Prostate gland (tissue), 2 donors: ENCODE data around the gene LPCAT3. TPM values are rescaled to one million over a fixed set of nuclear protein-coding genes. Genes with fewer than 3 reads are reported as not detected.

Experiments used
- DNase-seq: peaks from one replicate; pipeline ENCODE4 v3.0.0-alpha.2; 2019; ENCODE audit warnings: low spot score
- H3K27ac ChIP-seq, 2 donors: fragments of 200-600 bp; sonication (generic); 2 replicates each; pipeline ENCODE4 v1.5.1; 2017 to 2019
- H3K27me3 ChIP-seq: fragments of 200-600 bp; sonication (generic); replicated peaks from 2 replicates; pipeline ENCODE4 v1.5.1; 2019; ENCODE audit not compliant: insufficient read depth
- H3K36me3 ChIP-seq, 2 donors: fragments of 200-600 bp; sonication (generic); 1 replicate in 1 of 2; 2 replicates in 1 of 2; pipeline versions ENCODE4 v1.5.1 to v1.8.1; 2017 to 2019
- H3K4me1 ChIP-seq: fragments of 200-600 bp; sonication (generic); replicated peaks from 2 replicates; pipeline ENCODE4 v1.5.1; 2019
- H3K4me3 ChIP-seq, 2 donors: fragments of 200-600 bp; sonication (generic); 2 replicates each; pipeline ENCODE4 v1.5.1; 2017 to 2019
- H3K9me3 ChIP-seq: fragments of 200-600 bp; sonication (generic); 2 replicates; pipeline ENCODE4 v1.5.1; 2017
- POLR2A ChIP-seq: fragments of 450-650 bp; IDR thresholded peaks from one replicate; pipeline ENCODE4 v1.6.1; 2016; ENCODE audit warnings: antibody characterized with exemption, mild to moderate bottlenecking
- POLR2AphosphoS5 ChIP-seq: sonication (generic); formaldehyde crosslinking; IDR thresholded peaks from one replicate; pipeline ENCODE4 v1.6.1; 2017; ENCODE audit warnings: antibody characterized with exemption
- WGBS: methylation state at CpG from one replicate; pipeline ENCODE4 v1.1.5; 2018; 5-methylcytosine and 5-hydroxymethylcytosine counted together
- intact Hi-C: fragments of 100-400 bp; cut with DNase I; formaldehyde crosslinking; loops from one replicate; pipeline ENCODE4 v1.14.2; 2022
- total RNA-seq, 2 donors: library from RNA; depleted of rRNA; stranded (reverse); fragments of >200 nt; gene quantifications; one replicate each; pipeline ENCODE4 v1.1.0, GENCODE V29; 2016
- TF ChIP-seq, protein P1 (sequence below), 4 experiments: fragments of 200-600 bp in 2 of 4; fragments of 450-650 bp in 2 of 4; sonication (generic) in 2 of 4; IDR thresholded peaks; 1 replicate in 3 of 4; 2 replicates in 1 of 4; pipeline ENCODE4 v1.5.1; 2016 to 2019; ENCODE audit warnings: antibody characterized with exemption in 4 of 4, mild to moderate bottlenecking in 2 of 4, moderate library complexity in 2 of 4

The LPCAT3 gene
- total RNA-seq, 2 donors from 2014 or later: 59.9 to 86.9 TPM

- TF ChIP-seq, protein P1, sequence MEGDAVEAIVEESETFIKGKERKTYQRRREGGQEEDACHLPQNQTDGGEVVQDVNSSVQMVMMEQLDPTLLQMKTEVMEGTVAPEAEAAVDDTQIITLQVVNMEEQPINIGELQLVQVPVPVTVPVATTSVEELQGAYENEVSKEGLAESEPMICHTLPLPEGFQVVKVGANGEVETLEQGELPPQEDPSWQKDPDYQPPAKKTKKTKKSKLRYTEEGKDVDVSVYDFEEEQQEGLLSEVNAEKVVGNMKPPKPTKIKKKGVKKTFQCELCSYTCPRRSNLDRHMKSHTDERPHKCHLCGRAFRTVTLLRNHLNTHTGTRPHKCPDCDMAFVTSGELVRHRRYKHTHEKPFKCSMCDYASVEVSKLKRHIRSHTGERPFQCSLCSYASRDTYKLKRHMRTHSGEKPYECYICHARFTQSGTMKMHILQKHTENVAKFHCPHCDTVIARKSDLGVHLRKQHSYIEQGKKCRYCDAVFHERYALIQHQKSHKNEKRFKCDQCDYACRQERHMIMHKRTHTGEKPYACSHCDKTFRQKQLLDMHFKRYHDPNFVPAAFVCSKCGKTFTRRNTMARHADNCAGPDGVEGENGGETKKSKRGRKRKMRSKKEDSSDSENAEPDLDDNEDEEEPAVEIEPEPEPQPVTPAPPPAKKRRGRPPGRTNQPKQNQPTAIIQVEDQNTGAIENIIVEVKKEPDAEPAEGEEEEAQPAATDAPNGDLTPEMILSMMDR (IDR thresholded peaks at IDR 0.05): no peak
- no peak for TF ChIP-seq POLR2A
- no peak for TF ChIP-seq POLR2AphosphoS5
- intact Hi-C loops: loop anchor here (10.0 kb wide), 1 partner anchor 85 kb away; the partner anchor contains the start of gene SPSB2
- Histone ChIP-seq H3K4me1 (peaks cover 9% of the 10 kb centered on the region), H3K36me3 (no peaks in the 10 kb centered on the region), H3K4me3 (no peak overlapping the region), H3K27me3 (no peaks in the 10 kb centered on the region), H3K9me3 (no peaks in the 10 kb centered on the region), H3K27ac (peak overlapping the region in 1 of 2 donors; percentile 98)
- WGBS: 89% methylated on average over 18 of the region's 26 CpGs
- DNase-seq: no peak
Observed at GRCh38 chr12:6959805-6960592, 58.3 kb downstream of the LPCAT3 start.

DNA sequence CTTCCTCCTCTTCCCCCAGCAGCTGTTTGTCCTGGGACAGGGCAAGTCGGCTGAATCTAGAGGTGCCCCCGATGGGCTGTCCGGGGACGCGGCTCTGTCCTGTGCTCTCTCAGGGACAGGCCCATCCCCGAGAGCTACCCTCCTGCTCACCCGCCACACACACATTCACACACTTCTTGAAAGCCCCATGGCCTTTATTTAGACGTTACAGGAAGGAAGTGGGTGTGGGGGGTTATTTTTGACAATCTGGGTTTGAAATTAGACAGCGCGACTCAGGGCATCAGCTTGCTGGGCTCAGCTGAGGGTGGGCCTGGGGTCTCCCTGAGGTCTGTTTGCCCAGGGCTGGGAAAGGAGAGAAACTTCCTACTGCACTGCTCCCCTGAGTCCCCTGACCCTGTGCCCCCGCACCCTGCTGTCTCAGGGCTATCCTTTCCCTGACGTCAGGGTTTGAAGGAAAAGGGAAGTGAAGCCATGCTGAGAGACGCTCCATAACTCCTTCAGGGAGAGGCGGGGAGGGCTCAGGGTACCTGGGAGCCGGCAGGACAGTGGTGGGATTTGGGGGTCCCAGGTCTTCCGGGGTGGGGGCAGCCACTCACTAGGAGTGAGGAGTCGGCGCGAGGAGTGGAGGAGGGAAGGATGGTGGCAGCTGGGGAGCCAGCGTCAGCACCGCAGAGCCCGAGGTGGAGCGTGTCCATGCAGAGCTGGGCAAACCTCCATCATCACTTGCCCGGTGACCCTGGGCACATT, 59.0 kb downstream of the LPCAT3 start:
- no peaks in the 10 kb centered on the region for H3K9me3 ChIP-seq
- H3K27me3 ChIP-seq: no peaks in the 10 kb centered on the region
- 72% methylated on average over 23 of the region's 24 CpGs for WGBS
- H3K4me1 ChIP-seq: peaks cover 6% of the 10 kb centered on the region
- no peak for DNase-seq
- no peaks in the 10 kb centered on the region for H3K36me3 ChIP-seq
- TF ChIP-seq POLR2A (no peak), POLR2AphosphoS5 (no peak)
- TF ChIP-seq, protein P1 (IDR thresholded peaks at IDR 0.05): no peak
- peak overlapping the region in 1 of 2 donors; percentile 26 for H3K27ac ChIP-seq
- intact Hi-C loops: no loop called here
- no peak overlapping the region for H3K4me3 ChIP-seq

GRCh38 chr12:6958609-6959057, 59.6 kb downstream of the LPCAT3 start:
- Histone ChIP-seq H3K36me3 (no peaks in the 10 kb centered on the region), H3K9me3 (no peaks in the 10 kb centered on the region), H3K4me3 (no peak overlapping the region), H3K27me3 (no peaks in the 10 kb centered on the region), H3K4me1 (peaks cover 6% of the 10 kb centered on the region), H3K27ac (peak overlapping the region in 1 of 2 donors; percentile 26)
- no peak for DNase-seq
- 84% methylated on average over 10 of the region's 10 CpGs for WGBS
- TF ChIP-seq POLR2A (no peak), POLR2AphosphoS5 (no peak)
- TF ChIP-seq, protein P1 (IDR thresholded peaks at IDR 0.05): no peak
- intact Hi-C loops: no loop called here

- Histone ChIP-seq H3K4me1 (peaks cover 6% of the 10 kb centered on the region), H3K9me3 (no peaks in the 10 kb centered on the region), H3K27ac (no peak overlapping the region), H3K4me3 (no peak overlapping the region), H3K36me3 (no peaks in the 10 kb centered on the region), H3K27me3 (no peaks in the 10 kb centered on the region)
- DNase-seq: no peak
- intact Hi-C loops: no loop called here
- TF ChIP-seq, protein P1 (IDR thresholded peaks at IDR 0.05): no peak
- TF ChIP-seq POLR2AphosphoS5 (no peak), POLR2A (no peak)
- 72% methylated on average over 28 of the region's 28 CpGs for WGBS
Observed at GRCh38 chr12:6957741-6958608, 60.3 kb downstream of the LPCAT3 start.
